GM18873 (cell line): ENCODE data around the gene ALMS1.
"Not testable (repeated sequence)": the region's sequence is repeated elsewhere in the genome, so short reads cannot be mapped to it uniquely, and the experiment has no call there.

Experiments
- ATAC-seq: cut with Tn5 transposase; IDR thresholded peaks from one replicate; pipeline ENCODE4 v1.9.1; 2021; ENCODE audit warnings: mild to moderate bottlenecking, moderate library complexity, moderate number of reproducible peaks; ENCODE audit not compliant: unreplicated experiment, low FRiP score

ALMS1 gene

GRCh38 chr2:73385504-73386341, at the start of gene ALMS1:
Gene ALMS1, plus strand, starts transcription at chr2:73385836. Its CDS starts 33 bp downstream, at chr2:73385869.
- peak; percentile 76 for ATAC-seq

GRCh38 chr2:73337828-73338227, 47.8 kb upstream of the ALMS1 start:
- ATAC-seq: no peak

GRCh38 chr2:73339201-73339600, 46.4 kb upstream of the ALMS1 start:
- no peak for ATAC-seq

- ATAC-seq: no peak
These were observed 44.6 kb upstream of the ALMS1 start for GRCh38 chr2:73341039-73341438.

GRCh38 chr2:73343992-73344391, 41.6 kb upstream of the ALMS1 start:
- no peak for ATAC-seq

GRCh38 chr2:73344747-73345146, 40.9 kb upstream of the ALMS1 start:
- not testable (repeated sequence) for ATAC-seq

- ATAC-seq: no peak
These were observed 35.5 kb upstream of the ALMS1 start for GRCh38 chr2:73350035-73350691.

GRCh38 chr2:73356097-73356496, 29.5 kb upstream of the ALMS1 start:
- no peak for ATAC-seq

GRCh38 chr2:73359915-73360697, 25.5 kb upstream of the ALMS1 start:
- ATAC-seq: no peak

GRCh38 chr2:73366060-73366459, 19.6 kb upstream of the ALMS1 start:
- no peak for ATAC-seq

- ATAC-seq: no peak
These were observed 16.9 kb upstream of the ALMS1 start for GRCh38 chr2:73368781-73369180.

- ATAC-seq: no peak
These were observed 15.3 kb upstream of the ALMS1 start for GRCh38 chr2:73370348-73370747.

GRCh38 chr2:73373344-73373743, 12.3 kb upstream of the ALMS1 start:
- ATAC-seq: no peak

- no peak for ATAC-seq
These were observed 11.4 kb upstream of the ALMS1 start for GRCh38 chr2:73374269-73374668.

- ATAC-seq: no peak
These were observed 9.0 kb upstream of the ALMS1 start for GRCh38 chr2:73376681-73377080.

- ATAC-seq: no peak
These were observed 2.6 kb upstream of the ALMS1 start for GRCh38 chr2:73383036-73383435.

- ATAC-seq: no peak
These were observed 523 bp upstream of the ALMS1 start for GRCh38 chr2:73385123-73385503.

- ATAC-seq: peak; percentile 13
These were observed 769 bp downstream of the ALMS1 start for GRCh38 chr2:73386342-73386868.

GRCh38 chr2:73386894-73387636, 1.4 kb downstream of the ALMS1 start:
- ATAC-seq: no peak

GRCh38 chr2:73402386-73403103, 16.9 kb downstream of the ALMS1 start:
- no peak for ATAC-seq
